ENCODE data around the gene SDC4. TPM values are rescaled to one million over a fixed set of nuclear protein-coding genes. Genes with fewer than 3 reads are reported as not detected.

The SDC4 gene
- total RNA-seq, 1 experiment from 2014 or later = not detected

GRCh38 chr20:45338121-45339030 lies 9.8 kb downstream of the SDC4 start:
- Histone ChIP-seq H2AFZ (ENCODE audit: low read length) (no peak overlapping the region), H3K79me2 (ENCODE audit: low read length) (no peaks in the 10 kb centered on the region), H3K9me3 (ENCODE audit: low read length) (no peaks in the 10 kb centered on the region), H3K4me3 (ENCODE audit: low read length) (no peak overlapping the region), H3K36me3 (ENCODE audit: insufficient read depth, low read length) (no peaks in the 10 kb centered on the region), H3K4me1 (ENCODE audit: low read length) (no peaks in the 10 kb centered on the region), H3K9me2 (replicated peaks; ENCODE audit: insufficient read depth, low read length) (no peaks in the 10 kb centered on the region), H3K9ac (ENCODE audit: low read length) (no peak overlapping the region), H4K20me1 (ENCODE audit: insufficient read depth, low read depth, low read length) (no peaks in the 10 kb centered on the region), H3K27ac (ENCODE audit: low read length) (no peak overlapping the region), H3K4me2 (ENCODE audit: low read depth, low read length, poor library complexity, severe bottlenecking) (no peak overlapping the region), H3K27me3 (ENCODE audit: low read length) (no peaks in the 10 kb centered on the region)
- no peak for DNase-seq

GRCh38 chr20:45337367-45338120 lies 10.7 kb downstream of the SDC4 start:
- Histone ChIP-seq H3K4me2 (ENCODE audit: low read depth, low read length, poor library complexity, severe bottlenecking) (no peak overlapping the region), H3K9ac (ENCODE audit: low read length) (no peak overlapping the region), H3K27ac (ENCODE audit: low read length) (no peak overlapping the region)

GRCh38 chr20:45336530-45337366 lies 11.5 kb downstream of the SDC4 start:
- no peaks in the 10 kb centered on the region for H3K79me2 ChIP-seq (ENCODE audit: low read length)
- no peaks in the 10 kb centered on the region for H4K20me1 ChIP-seq (ENCODE audit: insufficient read depth, low read depth, low read length)
- H3K9me3 ChIP-seq (ENCODE audit: low read length) = no peaks in the 10 kb centered on the region
- H3K36me3 ChIP-seq (ENCODE audit: insufficient read depth, low read length) = no peaks in the 10 kb centered on the region
- no peak overlapping the region for H3K4me3 ChIP-seq (ENCODE audit: low read length)
- H3K27ac ChIP-seq (ENCODE audit: low read length) = no peak overlapping the region
- H3K4me1 ChIP-seq (ENCODE audit: low read length) = no peaks in the 10 kb centered on the region
- H3K9ac ChIP-seq (ENCODE audit: low read length) = no peak overlapping the region
- no peak overlapping the region for H3K4me2 ChIP-seq (ENCODE audit: low read depth, low read length, poor library complexity, severe bottlenecking)
- no peaks in the 10 kb centered on the region for H3K27me3 ChIP-seq (ENCODE audit: low read length)
- H3K9me2 ChIP-seq (replicated peaks; ENCODE audit: insufficient read depth, low read length) = no peaks in the 10 kb centered on the region
- no peak for DNase-seq
- H2AFZ ChIP-seq (ENCODE audit: low read length) = no peak overlapping the region

More at GRCh38 chr20:45337367-45338120, 10.7 kb downstream of the SDC4 start:
- H4K20me1 ChIP-seq (ENCODE audit: insufficient read depth, low read depth, low read length) = no peaks in the 10 kb centered on the region
- no peaks in the 10 kb centered on the region for H3K9me3 ChIP-seq (ENCODE audit: low read length)
- DNase-seq = no peak
- H3K4me3 ChIP-seq (ENCODE audit: low read length) = no peak overlapping the region
- no peaks in the 10 kb centered on the region for H3K36me3 ChIP-seq (ENCODE audit: insufficient read depth, low read length)
- no peaks in the 10 kb centered on the region for H3K79me2 ChIP-seq (ENCODE audit: low read length)
- no peaks in the 10 kb centered on the region for H3K27me3 ChIP-seq (ENCODE audit: low read length)
- H2AFZ ChIP-seq (ENCODE audit: low read length) = no peak overlapping the region
- no peaks in the 10 kb centered on the region for H3K9me2 ChIP-seq (replicated peaks; ENCODE audit: insufficient read depth, low read length)
- H3K4me1 ChIP-seq (ENCODE audit: low read length) = no peaks in the 10 kb centered on the region

- Histone ChIP-seq H3K36me3 (ENCODE audit: insufficient read depth, low read length) (no peaks in the 10 kb centered on the region), H3K4me2 (ENCODE audit: low read depth, low read length, poor library complexity, severe bottlenecking) (no peak overlapping the region), H3K27ac (ENCODE audit: low read length) (no peak overlapping the region), H2AFZ (ENCODE audit: low read length) (no peak overlapping the region), H3K4me1 (ENCODE audit: low read length) (peaks cover 11% of the 10 kb centered on the region), H4K20me1 (ENCODE audit: insufficient read depth, low read depth, low read length) (no peaks in the 10 kb centered on the region), H3K9me3 (ENCODE audit: low read length) (no peaks in the 10 kb centered on the region), H3K4me3 (ENCODE audit: low read length) (no peak overlapping the region), H3K79me2 (ENCODE audit: low read length) (no peaks in the 10 kb centered on the region), H3K27me3 (ENCODE audit: low read length) (no peaks in the 10 kb centered on the region), H3K9me2 (replicated peaks; ENCODE audit: insufficient read depth, low read length) (no peaks in the 10 kb centered on the region), H3K9ac (ENCODE audit: low read length) (no peak overlapping the region)
- no peak for DNase-seq
These were observed 17.7 kb downstream of the SDC4 start for GRCh38 chr20:45330476-45330875.

- DNase-seq = no peak
- Histone ChIP-seq H3K4me2 (ENCODE audit: low read depth, low read length, poor library complexity, severe bottlenecking) (peak overlapping the region; percentile 6), H3K9me3 (ENCODE audit: low read length) (no peaks in the 10 kb centered on the region), H3K9me2 (replicated peaks; ENCODE audit: insufficient read depth, low read length) (no peaks in the 10 kb centered on the region), H3K4me3 (ENCODE audit: low read length) (no peak overlapping the region), H3K36me3 (ENCODE audit: insufficient read depth, low read length) (no peaks in the 10 kb centered on the region), H3K9ac (ENCODE audit: low read length) (no peak overlapping the region), H3K79me2 (ENCODE audit: low read length) (no peaks in the 10 kb centered on the region), H3K4me1 (ENCODE audit: low read length) (peaks cover 11% of the 10 kb centered on the region), H2AFZ (ENCODE audit: low read length) (no peak overlapping the region), H3K27ac (ENCODE audit: low read length) (no peak overlapping the region), H4K20me1 (ENCODE audit: insufficient read depth, low read depth, low read length) (no peaks in the 10 kb centered on the region), H3K27me3 (ENCODE audit: low read length) (no peaks in the 10 kb centered on the region)
These were observed 18.5 kb downstream of the SDC4 start for GRCh38 chr20:45329497-45330319.

GRCh38 chr20:45328451-45328850 lies 19.8 kb downstream of the SDC4 start:
- Histone ChIP-seq H3K27ac (ENCODE audit: low read length) (no peak overlapping the region), H3K4me3 (ENCODE audit: low read length) (no peak overlapping the region), H4K20me1 (ENCODE audit: insufficient read depth, low read depth, low read length) (no peaks in the 10 kb centered on the region), H3K9me3 (ENCODE audit: low read length) (no peaks in the 10 kb centered on the region), H3K9ac (ENCODE audit: low read length) (no peak overlapping the region), H3K9me2 (replicated peaks; ENCODE audit: insufficient read depth, low read length) (no peaks in the 10 kb centered on the region), H3K4me1 (ENCODE audit: low read length) (peaks cover 11% of the 10 kb centered on the region), H2AFZ (ENCODE audit: low read length) (no peak overlapping the region), H3K27me3 (ENCODE audit: low read length) (no peaks in the 10 kb centered on the region), H3K4me2 (ENCODE audit: low read depth, low read length, poor library complexity, severe bottlenecking) (no peak overlapping the region), H3K79me2 (ENCODE audit: low read length) (no peaks in the 10 kb centered on the region), H3K36me3 (ENCODE audit: insufficient read depth, low read length) (no peaks in the 10 kb centered on the region)
- no peak for DNase-seq

- no peak overlapping the region for H3K27ac ChIP-seq (ENCODE audit: low read length)
- H4K20me1 ChIP-seq (ENCODE audit: insufficient read depth, low read depth, low read length) = no peaks in the 10 kb centered on the region
- H3K79me2 ChIP-seq (ENCODE audit: low read length) = no peaks in the 10 kb centered on the region
- no peaks in the 10 kb centered on the region for H3K27me3 ChIP-seq (ENCODE audit: low read length)
- no peak overlapping the region for H3K4me3 ChIP-seq (ENCODE audit: low read length)
- H3K4me1 ChIP-seq (ENCODE audit: low read length) = peaks cover 22% of the 10 kb centered on the region
- H3K9me3 ChIP-seq (ENCODE audit: low read length) = no peaks in the 10 kb centered on the region
- no peak overlapping the region for H2AFZ ChIP-seq (ENCODE audit: low read length)
- no peak overlapping the region for H3K9ac ChIP-seq (ENCODE audit: low read length)
- no peaks in the 10 kb centered on the region for H3K36me3 ChIP-seq (ENCODE audit: insufficient read depth, low read length)
- H3K4me2 ChIP-seq (ENCODE audit: low read depth, low read length, poor library complexity, severe bottlenecking) = no peak overlapping the region
- no peak for DNase-seq
- H3K9me2 ChIP-seq (replicated peaks; ENCODE audit: insufficient read depth, low read length) = no peaks in the 10 kb centered on the region
These were observed 22.9 kb downstream of the SDC4 start for GRCh38 chr20:45325371-45325770.

Measured in Karpas-422 (cell line).